HG03469 (cell line): ENCODE measurements around the gene SMAD3.

Experiments used
- ATAC-seq: cut with Tn5 transposase; IDR thresholded peaks from one replicate; pipeline ENCODE4 v1.9.1; 2021; ENCODE audit warnings: mild to moderate bottlenecking, moderate library complexity, moderate number of reproducible peaks; ENCODE audit not compliant: unreplicated experiment

SMAD3 gene

DNA sequence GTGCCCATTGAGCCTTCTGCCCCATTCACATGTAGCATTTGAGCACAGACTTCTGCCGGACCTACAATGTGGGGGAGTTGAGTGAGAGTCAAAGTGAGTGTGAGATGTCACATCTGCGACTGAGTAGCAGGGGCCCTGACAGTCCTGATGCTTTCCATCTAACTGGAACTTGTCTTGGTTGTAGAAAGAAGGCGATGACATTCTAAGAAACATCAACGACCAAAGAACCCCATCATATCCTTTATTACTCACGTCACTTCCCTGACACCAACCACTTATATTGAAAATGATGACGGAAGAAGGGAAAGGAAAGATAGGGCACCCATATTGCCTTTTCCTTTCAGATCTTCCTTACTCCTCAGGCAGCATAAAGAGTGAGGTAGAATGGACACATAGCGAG lies 30.5 kb downstream of the SMAD3 start:
- no peak for ATAC-seq

DNA sequence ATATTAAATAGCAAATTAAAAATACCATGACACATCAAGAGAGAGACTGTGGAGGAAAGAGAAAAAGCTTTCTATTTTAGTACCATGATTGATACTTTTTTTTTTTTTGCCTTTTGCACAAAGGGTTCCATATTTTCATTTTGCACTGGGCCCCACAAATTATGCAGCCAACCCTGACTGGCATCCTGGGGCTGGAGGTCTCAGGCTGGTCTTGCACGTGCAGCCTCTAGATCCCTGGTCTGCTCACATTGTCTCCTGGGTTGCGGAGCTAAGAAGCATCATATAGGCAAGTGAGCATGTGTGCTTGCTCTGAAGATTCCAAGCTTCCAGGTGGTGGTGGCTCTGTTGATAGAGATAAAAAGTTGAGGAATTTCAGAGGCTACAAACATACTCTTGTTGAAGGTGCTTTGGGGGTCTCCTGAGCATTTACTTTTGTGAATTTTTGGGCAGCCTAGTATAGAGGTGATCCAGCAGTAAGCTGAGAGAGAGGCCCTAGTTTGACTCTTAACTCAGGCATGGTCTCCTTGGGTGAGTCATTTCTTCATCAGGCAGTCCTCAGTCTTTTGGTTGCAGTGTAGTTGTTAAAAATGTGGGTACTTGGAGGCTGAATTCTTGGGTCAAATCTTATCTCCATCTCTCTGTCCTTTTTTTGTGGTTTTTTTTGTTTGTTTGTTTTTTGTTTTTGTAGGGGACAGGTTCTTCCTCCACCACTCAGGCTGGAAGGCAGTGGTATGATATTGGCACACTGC lies 31.3 kb downstream of the SMAD3 start:
- no peak for ATAC-seq

DNA sequence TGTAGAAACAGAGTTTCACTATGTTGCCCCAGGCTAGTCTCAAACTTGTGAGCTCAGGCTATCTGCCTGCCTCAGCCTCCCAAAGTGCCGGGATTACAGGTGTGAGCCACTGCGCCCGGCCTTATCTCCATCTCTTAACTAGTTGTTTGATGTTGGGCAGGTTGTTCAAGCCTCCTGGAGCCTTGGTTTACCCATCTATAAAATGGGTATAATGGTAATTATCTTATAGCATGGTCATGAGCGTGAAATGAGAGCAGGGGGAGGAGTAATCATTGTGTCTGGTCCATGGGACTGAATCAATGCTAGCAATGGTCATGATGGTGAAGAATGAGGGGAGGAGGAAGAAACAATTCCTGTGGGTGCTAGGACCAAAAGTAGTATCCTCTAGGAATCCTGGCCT lies 32.0 kb downstream of the SMAD3 start:
- ATAC-seq, result no peak

DNA sequence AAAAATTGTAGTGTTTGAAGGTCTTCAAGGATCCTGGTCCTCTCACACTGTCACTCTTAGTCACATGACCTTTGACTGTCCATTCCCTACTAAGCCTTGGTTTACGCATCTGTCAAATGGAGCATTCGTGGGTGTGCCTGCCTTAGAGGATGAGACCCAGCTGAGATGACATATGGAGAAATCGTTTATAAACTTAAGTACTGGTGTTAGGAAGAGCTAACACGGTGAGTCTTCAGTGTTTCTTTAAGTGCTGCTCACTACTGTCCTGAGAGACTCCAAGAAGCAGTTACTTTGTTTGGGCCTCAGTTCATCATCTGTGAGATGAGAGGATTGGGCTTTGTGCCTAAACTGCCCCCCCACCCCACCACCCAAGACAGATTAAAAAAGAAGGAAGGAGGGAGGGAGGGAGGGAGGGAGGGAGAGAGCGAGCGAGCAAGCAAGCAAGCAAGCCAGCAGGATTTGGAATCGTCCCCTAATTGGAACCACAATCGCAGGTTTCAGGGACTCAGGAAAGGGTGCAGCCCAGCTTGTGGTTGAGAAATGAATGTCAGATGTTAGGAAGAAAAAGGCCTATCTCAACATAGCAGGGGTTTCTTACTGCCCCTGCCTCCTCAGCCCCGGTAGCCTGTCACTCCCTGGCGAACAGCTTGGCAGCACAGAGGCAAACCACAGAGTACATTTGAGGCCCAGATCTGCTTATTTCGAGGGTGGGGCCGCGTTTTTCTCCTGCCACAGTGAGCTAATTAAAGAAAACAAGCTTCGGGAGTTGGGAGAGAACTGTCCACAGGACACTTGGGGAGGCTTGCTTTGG lies 32.7 kb downstream of the SMAD3 start:
- no peak for ATAC-seq

DNA sequence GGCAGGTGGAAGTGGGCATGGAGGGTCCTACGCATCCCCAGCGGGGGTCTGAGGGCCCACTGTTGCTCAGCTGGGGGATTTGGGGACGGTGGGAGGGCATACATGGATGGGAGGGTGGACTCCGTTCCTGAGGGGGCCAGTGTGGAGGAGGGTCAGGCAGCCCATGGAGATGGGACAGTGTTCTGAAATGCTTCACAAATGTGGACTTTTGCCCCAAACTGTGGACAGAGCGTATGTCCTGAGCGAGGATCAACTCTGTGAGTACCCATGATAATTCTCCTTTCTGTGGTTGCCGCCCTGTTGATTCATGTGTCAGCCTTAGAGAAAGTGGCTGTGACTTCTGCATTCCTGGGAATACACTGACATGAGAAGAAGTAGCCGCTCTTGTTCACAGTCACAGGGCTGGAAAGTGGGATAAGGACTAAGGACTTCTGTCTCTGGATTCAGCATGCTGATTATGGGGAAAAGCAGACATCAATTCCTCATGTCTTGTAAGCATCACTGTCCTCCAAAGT lies 33.4 kb downstream of the SMAD3 start:
- ATAC-seq, result no peak

DNA sequence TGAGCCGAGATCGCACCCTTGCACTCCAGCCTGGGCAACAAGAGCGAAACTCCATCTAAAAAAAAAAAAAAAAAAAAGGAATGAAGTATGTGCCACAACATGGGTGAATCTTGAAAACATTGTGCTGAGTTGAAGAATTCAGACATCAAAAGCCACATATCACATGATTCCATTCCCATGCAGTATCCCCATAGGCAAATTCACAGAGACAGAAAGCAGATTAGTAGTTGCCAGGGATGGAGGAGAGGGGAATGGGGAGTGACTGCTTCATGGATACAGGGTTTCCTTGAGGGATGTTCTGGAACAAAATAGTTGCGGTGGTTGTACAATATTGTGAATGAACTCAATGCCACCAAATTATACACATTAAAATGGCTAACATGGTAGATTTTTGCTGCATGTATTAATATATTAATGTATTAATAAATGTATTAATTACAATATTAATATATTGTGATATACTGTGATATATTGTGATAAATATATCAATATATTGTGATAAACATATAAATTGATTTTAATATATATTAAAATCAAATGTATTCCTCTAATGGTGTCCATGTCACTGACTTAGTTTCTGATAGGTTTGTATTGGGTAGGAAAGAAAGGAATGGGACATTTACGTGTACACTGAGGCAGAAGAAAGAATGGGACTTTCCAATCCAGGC lies 34.9 kb downstream of the SMAD3 start:
- no peak for ATAC-seq

DNA sequence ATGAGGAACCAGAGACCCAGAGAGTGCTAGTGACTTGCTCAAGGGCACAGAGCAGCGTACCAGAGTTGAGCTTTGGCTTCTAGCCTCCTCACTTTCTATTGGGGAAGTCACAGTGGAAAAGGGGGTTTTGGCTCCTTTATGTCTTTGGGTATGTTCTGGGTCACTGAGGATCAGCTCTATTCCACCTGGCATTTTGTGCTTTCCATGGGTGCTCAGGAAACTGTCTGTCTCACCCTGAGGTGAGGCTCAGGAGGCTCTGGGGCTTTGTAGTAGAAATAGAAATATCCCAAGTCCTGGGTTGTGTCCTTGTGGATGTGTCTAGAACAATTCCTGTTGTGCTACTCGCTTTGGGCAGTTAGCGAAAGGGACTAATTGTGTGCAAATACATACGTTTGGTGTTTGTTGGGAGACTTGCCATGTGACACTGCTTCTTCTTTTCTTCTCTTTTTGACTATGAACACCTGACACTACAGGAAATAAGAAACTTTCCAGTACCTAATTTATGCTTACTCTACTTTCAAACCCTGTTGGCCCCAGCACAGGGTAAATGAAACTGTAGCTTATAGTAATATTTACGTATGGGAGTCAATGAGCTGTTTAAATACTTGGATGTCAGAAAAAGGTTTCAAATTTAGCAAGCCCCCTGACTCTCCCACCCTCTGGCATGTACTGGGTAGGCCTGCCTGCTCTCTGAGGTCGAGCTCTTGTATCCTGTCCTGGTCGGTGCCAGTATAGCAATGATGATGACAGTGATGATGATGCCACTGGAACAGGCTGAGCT lies 35.6 kb downstream of the SMAD3 start:
- no peak for ATAC-seq

DNA sequence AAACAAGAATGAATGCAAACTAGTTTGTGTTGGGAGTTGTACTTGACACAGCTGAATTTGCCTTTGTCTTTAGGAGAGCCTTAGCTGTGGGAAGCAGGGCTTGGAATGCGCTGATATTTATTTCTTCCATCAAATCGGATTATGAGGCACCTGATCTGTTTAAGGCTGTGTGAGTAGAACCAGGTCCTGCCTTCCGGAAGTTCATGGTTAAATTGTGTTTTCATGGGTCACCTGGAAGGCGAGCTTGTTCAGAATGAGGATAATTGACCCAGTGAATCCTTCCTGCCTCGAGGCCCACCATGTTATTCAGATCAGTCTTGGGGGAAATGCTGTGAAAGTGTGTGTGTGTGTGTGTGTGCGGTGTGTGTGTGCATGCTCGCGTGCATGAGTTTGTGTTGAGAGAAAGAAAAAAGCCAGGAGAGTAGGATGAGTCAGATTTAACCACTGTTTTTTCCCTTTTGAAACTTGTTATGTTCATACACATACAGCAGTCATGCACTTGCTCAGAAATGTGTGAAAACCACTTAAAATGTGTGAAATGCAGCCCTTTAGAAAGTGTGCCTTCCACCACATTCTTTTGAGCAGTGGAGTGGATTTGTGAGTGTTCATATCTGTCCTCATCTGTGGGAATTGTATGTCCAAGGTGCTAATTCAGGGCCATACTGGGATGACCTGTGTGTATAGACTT lies 36.7 kb downstream of the SMAD3 start:
- ATAC-seq, result peak; percentile 30

DNA sequence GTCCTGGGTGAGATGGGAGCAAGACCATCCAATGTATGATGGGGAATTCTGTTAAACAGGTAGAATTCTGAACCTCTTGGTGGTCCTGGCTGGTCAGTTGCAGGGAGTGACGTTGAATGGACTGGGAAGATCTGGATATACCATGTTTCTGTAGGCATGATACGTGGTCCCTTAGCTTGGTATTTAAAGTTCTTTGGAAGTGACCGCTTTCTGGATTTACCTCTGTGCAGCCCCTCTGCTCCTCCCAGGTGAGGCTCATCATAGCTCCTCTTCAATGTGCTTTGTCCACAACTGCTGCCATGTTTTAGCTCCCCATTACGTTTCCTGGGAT lies 37.2 kb downstream of the SMAD3 start:
- ATAC-seq, result no peak

DNA sequence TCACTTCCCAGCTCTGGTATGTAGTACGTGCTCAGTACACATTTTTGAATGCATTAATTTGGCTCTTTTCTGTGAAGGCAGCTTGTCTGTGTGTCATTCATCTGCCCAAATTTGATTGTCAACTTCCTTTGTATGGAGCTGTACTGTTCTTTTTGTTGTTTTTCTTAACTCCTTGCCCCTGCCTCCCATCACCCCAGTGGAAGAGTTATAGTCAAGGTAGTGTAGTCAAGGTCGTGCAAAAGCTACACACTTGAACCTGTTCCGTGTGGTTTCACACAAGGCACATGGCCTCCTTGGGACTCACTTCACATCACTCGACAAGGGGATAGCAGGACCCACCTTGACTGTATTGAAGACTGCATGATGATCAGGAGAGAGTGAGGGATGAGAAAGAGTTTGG lies 37.6 kb downstream of the SMAD3 start:
- no peak for ATAC-seq

DNA sequence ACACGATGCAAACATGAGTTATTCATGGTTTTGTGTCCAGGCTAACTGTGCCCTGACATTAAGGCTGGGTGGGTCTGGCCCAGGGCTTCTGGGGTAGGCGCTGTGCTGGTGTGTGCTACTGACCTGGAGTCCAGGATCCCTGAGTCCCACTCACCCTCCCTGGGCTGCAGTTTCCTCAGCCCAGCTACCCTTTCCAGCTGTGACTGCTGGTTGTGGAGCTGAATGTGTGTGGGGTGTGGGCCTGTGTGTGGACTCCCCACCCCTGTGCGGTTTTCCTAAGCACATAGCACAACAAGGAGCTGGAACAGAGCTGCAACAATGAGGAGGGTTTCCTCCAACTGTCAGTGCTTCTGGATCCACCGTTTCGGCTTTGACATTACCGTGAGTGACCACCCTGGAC lies 38.0 kb downstream of the SMAD3 start:
- no peak for ATAC-seq

DNA sequence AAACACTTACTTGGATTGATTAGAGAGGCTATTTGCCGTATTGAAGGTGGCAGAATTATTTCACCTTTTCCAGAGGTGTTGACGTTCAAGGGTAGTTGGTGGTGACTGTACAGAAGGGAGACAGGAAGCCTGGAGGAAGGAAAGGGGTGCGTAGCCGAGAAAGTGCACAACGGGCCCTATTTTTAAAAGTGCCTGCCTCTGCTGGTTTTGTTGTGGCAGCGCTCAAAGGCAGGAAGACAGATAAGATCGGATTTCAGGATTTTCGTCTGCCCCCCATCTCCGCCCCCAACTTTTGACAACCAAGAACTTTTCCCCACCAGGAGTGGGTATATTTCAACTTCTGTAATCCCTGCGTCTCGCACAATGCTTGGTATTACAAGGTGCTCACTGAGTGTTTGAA lies 38.5 kb downstream of the SMAD3 start:
- ATAC-seq, result no peak

DNA sequence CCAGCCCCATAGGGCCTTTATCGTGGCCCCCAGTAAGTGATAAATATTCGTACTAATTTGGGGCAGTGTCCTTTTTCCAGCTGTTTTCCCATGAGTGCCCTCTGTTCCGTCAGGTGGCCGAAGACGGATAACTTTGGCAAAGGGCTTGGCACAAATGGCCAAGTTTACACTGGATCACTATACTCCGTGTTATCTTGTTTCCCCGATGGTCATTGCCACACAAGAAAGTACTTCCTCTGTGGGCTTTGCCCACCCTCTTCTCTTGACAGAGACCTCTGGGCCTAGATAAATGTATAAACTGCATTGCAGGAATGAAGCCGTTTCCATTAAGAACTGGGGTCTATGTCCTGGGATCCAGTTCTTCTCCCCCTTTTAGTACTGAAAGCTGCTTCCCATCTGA lies 39.1 kb downstream of the SMAD3 start:
- ATAC-seq, result no peak

DNA sequence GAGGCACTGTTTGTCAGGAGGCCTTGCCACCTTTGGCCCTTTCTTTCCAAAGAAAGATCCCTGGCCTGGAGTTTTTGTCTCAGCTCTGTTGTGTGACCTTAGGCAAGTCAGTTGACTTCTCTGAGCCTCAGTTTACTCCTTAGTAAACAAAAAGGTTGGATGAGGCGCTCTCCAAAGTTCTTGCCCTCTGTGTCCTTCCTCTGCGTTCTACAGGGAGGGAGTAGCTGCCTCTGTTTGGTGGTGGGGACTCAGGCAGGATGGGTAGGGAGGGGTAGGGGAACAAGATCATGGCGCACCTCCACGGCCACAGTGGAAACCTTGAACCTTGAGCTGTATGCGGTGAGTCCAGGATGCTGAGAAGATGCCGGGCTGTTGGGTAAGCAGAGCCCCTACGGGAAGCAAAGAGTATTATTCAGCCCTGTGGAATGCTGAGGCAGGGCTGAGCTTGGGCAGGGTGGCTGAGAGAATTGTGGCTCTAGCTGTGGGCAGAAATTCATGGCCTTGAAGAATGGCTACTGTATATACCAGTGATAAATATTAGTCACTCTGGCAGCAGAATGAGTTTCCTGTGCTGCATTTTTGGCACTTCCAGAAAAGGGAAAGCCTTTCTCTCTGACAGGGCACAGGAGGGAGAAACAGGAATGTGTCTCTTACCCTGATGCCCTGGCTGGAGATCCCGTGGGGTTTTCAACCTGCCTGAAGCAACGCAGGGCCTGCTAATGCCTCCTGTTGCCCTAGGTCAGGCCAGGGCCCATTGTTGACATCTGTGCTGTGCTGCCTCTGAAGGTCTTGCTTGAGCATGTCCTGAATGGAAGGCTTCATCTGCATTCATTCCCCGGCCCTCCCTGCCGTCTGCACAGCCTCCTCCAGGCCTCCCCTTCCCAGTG lies 39.9 kb downstream of the SMAD3 start:
- ATAC-seq, result no peak

DNA sequence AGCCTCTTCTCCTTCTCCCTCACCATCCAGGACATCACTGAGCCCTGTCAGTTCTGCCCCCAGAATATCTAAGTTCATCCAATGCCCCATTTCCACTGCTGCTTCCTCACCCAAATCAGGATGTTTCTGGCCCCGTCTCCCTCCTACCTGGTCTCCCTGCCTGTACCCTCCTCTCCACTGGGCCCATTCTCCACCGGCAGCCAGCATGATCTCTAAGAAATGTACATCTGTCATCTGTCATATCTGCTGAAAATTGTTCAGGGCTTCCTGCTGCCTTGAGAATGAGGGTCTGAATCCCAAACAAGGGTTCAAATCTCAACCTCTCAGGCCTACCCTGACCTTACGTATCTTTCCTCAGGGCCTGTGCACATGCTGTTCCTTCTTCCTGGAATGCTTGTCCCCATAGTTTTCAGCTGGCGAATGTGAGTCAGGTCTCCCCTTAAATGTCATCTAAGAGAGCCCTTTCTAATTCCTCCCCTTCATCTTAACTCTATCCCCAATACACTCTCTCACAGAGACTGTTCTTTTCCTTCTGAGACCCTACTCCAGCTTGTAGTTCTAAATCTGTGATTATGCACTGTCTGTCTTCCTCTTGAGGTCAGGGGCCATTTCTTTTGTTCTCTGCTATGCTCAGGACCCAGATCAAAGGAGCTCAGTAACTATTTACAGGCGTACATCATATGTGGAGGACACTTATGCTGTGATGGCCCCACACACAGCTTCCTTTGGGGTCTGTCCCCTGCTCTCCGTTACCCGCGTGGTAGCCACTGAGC lies 40.8 kb downstream of the SMAD3 start:
- ATAC-seq, result no peak

DNA sequence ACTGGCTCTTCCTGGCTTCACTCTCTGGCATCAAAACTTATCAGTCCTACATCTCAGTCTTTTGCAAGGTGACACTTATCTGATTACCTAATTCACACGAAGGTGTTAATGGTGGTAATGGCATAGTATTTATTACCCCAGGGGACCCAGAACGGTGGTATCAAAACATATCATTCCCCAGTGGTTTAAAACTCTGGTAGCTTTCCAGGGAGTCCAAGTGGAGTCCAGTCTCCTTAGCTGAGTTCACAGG lies 41.3 kb downstream of the SMAD3 start:
- no peak for ATAC-seq

DNA sequence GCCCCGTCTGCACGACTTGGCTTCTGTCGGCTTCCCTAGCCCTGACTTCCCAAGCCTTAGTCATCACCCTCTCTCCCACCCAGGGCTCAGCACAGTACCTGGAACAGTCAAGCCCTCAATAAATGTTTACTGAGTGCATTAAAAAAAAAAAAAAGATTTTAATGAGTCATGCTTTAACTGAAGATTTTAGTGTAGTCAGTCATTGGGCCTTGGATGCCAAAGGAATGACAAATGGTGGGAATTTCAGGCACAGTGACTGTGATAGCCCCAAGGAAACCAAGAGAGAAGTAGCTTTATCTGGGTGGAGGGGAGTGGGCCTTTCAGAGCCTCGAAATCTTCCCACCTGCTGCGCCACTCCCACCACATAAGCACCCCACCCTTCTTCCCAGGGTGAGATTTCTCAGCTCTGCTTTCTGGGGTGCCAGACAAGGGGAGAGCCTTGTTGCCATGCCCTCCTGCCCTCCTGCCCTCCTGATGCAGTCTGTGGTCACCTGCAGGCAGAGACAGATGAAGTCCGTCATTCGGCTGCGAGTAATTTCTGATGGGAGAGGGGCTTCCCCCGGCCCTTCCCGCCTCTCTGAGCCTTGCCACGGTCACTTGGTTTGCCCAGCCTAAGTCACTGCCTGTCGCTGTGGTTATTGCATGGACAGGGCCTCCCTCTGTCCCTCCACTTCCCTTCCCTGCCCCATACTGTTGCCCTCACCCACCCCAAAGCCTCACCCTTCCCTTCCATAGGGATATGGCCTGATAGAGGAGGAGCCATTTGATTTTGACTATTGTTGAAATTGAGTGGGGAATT lies 41.8 kb downstream of the SMAD3 start:
- no peak for ATAC-seq
